Mammary epithelial cell (primary cell): ENCODE data around the gene KCNAB3.

Source experiments
- EZH2 ChIP-seq: IDR thresholded peaks from 2 replicates; pipeline ENCODE4 v1.6.1; 2012; ENCODE audit warnings: low read length, inconsistent platforms, borderline replicate concordance
- TF ChIP-seq, protein P1 (sequence below), 2 donors: IDR thresholded peaks in 1 of 2; conservative IDR thresholded peaks in 1 of 2; 2 replicates each; pipeline ENCODE4 v1.5.1; 2011 to 2012; ENCODE audit warnings: inconsistent platforms in 2 of 2, low read length in 2 of 2, mild to moderate bottlenecking in 2 of 2, control low read depth in 1 of 2, low read depth in 1 of 2; ENCODE audit not compliant: insufficient read depth in 1 of 2; ENCODE audit errors: extremely low read depth in 1 of 2

DNA sequence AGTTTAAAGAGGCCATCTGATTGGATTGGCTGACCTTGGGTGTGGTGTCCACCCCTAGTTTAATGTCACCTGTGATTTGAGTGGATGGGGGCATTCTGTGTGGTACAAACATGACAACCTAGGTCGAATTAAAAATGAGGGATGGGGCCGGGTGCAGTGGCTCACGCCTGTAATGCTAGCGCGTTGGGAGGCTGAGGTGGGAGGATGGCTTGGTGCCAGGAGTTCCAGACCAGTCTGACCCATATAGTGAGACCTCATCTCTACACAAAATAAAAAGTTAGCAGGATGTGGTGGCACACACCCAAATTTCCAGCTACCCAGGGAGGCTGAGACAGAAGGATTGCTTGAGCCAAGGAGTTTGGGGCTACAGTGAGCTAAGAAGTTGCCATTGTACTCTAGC is 16.8 kb upstream of the KCNAB3 start:
- TF ChIP-seq, protein P1, sequence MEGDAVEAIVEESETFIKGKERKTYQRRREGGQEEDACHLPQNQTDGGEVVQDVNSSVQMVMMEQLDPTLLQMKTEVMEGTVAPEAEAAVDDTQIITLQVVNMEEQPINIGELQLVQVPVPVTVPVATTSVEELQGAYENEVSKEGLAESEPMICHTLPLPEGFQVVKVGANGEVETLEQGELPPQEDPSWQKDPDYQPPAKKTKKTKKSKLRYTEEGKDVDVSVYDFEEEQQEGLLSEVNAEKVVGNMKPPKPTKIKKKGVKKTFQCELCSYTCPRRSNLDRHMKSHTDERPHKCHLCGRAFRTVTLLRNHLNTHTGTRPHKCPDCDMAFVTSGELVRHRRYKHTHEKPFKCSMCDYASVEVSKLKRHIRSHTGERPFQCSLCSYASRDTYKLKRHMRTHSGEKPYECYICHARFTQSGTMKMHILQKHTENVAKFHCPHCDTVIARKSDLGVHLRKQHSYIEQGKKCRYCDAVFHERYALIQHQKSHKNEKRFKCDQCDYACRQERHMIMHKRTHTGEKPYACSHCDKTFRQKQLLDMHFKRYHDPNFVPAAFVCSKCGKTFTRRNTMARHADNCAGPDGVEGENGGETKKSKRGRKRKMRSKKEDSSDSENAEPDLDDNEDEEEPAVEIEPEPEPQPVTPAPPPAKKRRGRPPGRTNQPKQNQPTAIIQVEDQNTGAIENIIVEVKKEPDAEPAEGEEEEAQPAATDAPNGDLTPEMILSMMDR (conservative IDR thresholded peaks at IDR 0.05 in 1 of 2, IDR thresholded peaks at IDR 0.05 in 1 of 2; ENCODE audit: extremely low read depth in 1 of 2, insufficient read depth in 1 of 2, low read depth in 1 of 2, low read length in 2 of 2) = no peak
- no peak for TF ChIP-seq EZH2
